ENCODE results near the gene SLC12A8.

SLC12A8 gene

GRCh38 chr3:125250973-125251372, 38.4 kb upstream of the SLC12A8 start:
- DNase-seq (ENCODE audit: extremely low read depth, low read depth), result no peak
- TF ChIP-seq CTCF (IDR thresholded peaks at IDR 0.05; ENCODE audit: low read depth, low read length), result no peak

GRCh38 chr3:125246237-125246636, 33.7 kb upstream of the SLC12A8 start:
- DNase-seq (ENCODE audit: extremely low read depth, low read depth), result no peak
- TF ChIP-seq CTCF (IDR thresholded peaks at IDR 0.05; ENCODE audit: low read depth, low read length), result no peak

- DNase-seq (ENCODE audit: extremely low read depth, low read depth), result no peak
- TF ChIP-seq CTCF (IDR thresholded peaks at IDR 0.05; ENCODE audit: low read depth, low read length), result no peak
These were observed 33.0 kb upstream of the SLC12A8 start for GRCh38 chr3:125245521-125245920.

GRCh38 chr3:125240496-125240895, 27.9 kb upstream of the SLC12A8 start:
- DNase-seq (ENCODE audit: extremely low read depth, low read depth), result no peak
- TF ChIP-seq CTCF (IDR thresholded peaks at IDR 0.05; ENCODE audit: low read depth, low read length), result no peak

- no peak for TF ChIP-seq CTCF (IDR thresholded peaks at IDR 0.05; ENCODE audit: low read depth, low read length)
These were observed 26.7 kb upstream of the SLC12A8 start for GRCh38 chr3:125239266-125239665.

GRCh38 chr3:125238759-125239158, 26.2 kb upstream of the SLC12A8 start:
- no peak for DNase-seq (ENCODE audit: extremely low read depth, low read depth)
- no peak for TF ChIP-seq CTCF (IDR thresholded peaks at IDR 0.05; ENCODE audit: low read depth, low read length)

More at GRCh38 chr3:125239266-125239665, 26.7 kb upstream of the SLC12A8 start:
- DNase-seq (ENCODE audit: extremely low read depth, low read depth), result no peak

GRCh38 chr3:125236331-125236903, 23.9 kb upstream of the SLC12A8 start:
- TF ChIP-seq CTCF (IDR thresholded peaks at IDR 0.05; ENCODE audit: low read depth, low read length), result no peak

More at GRCh38 chr3:125236331-125236903, 23.9 kb upstream of the SLC12A8 start:
- no peak for DNase-seq (ENCODE audit: extremely low read depth, low read depth)
